NCI-H82 (cell line): ENCODE data around the gene C10orf105.

Experiments
- DNase-seq: peaks from one replicate; lab custom pipeline; 2025; lab: John Stamatoyannopoulos, UW

The C10orf105 gene

GRCh38 chr10:71716426-71716825 is 3.2 kb downstream of the C10orf105 start:
- no peak for DNase-seq

DNA sequence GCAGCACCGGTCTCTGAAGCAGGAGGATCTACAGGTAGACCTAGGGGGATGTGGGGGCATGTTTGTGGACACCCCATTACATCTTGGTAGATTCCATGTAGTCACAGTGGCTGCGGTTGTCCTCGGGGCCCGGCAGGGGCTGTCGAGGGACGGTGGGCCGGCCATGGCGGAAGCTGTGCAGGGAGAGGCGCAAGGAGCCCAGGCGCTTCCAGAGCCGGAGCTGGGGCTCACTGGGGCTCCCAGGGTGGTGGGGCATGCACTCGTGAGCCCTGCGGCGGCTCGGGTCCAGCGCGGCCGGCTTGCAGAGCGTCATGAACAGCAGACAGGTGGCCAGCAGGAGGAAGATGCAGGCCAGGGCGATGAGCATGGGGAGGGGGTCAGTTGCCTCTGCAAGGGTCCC is 3.7 kb downstream of the C10orf105 start:
- DNase-seq = no peak

DNA sequence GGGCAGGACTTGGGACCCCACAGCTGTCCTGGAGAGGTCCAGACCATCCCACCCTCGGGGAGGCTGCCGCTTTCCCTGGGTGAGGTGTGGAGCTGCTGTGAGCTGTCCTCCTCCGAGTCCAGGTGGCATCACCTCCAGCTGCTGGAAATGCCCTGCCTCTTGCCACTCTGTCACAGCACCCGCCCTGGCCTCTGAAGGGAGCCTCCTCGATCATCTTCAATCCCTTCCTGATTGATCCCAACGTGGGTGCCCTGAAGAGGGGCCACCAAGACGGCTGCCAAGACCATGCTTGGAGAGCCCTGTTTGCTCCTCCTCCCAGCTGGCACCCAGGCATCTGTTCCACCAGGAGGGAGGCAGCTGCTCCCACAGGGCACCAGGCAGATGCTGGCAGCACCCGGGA is 4.6 kb downstream of the C10orf105 start:
- DNase-seq = no peak

GRCh38 chr10:71714592-71714991 is 5.0 kb downstream of the C10orf105 start:
- DNase-seq = no peak

GRCh38 chr10:71714031-71714410 is 5.6 kb downstream of the C10orf105 start:
- DNase-seq = no peak

GRCh38 chr10:71713135-71714030 is 6.2 kb downstream of the C10orf105 start:
- no peak for DNase-seq

DNA sequence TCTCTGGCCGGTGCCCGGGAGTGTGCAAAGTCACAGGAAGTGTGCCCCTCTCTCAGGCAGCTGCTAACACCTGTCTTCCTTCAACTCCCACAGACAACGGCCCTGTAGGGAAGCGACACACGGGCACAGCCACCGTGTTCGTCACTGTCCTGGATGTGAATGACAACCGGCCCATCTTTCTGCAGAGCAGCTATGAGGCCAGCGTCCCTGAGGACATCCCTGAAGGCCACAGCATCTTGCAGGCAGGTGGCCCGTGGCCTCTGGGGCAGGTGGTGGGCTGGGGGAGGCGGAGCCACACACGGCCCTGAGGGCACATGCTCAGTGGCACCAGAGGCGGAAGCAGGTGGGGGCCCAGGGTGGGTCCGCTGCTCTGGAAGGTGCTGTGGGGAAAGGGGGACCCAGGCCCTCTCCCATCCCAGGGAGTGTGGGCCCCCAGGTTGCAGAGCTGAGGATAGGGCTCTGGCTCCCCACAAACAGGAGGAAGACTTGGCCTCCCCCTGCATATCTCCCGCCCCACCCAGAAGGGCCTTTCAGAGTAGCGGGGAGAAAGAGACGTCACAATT is 6.9 kb downstream of the C10orf105 start:
- no peak for DNase-seq

GRCh38 chr10:71712170-71712569 is 7.4 kb downstream of the C10orf105 start:
- no peak for DNase-seq

DNA sequence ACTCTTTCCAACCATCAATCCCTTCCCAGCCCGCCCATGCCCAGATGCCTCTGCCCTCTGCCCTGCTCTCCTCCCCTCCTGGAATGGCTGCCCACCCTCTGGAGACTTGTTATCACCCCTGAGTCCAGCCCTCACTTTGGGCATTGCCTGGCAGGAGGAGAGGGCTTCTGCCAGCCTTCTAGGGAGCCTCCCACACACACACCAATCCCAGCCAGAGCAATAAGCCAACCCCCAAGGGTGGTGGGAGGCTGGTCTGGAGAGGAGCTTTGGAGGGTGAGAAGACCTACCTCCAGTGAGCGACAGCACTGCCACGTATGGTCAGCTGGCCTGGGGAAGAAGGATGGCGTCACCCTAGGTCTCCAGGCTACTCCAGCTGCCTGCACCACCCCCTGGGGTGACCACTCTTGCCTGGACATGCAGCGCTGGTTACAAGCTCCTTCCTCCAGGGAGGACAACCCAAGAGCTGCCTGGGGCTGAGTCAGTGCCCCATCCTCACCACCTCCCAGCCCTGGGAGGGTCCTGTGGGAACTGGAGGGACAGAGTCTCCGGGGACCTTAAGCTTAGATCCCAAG is 8.4 kb downstream of the C10orf105 start:
- DNase-seq = no peak

- DNase-seq = no peak
These were observed 9.1 kb downstream of the C10orf105 start for GRCh38 chr10:71710519-71710918.

DNA sequence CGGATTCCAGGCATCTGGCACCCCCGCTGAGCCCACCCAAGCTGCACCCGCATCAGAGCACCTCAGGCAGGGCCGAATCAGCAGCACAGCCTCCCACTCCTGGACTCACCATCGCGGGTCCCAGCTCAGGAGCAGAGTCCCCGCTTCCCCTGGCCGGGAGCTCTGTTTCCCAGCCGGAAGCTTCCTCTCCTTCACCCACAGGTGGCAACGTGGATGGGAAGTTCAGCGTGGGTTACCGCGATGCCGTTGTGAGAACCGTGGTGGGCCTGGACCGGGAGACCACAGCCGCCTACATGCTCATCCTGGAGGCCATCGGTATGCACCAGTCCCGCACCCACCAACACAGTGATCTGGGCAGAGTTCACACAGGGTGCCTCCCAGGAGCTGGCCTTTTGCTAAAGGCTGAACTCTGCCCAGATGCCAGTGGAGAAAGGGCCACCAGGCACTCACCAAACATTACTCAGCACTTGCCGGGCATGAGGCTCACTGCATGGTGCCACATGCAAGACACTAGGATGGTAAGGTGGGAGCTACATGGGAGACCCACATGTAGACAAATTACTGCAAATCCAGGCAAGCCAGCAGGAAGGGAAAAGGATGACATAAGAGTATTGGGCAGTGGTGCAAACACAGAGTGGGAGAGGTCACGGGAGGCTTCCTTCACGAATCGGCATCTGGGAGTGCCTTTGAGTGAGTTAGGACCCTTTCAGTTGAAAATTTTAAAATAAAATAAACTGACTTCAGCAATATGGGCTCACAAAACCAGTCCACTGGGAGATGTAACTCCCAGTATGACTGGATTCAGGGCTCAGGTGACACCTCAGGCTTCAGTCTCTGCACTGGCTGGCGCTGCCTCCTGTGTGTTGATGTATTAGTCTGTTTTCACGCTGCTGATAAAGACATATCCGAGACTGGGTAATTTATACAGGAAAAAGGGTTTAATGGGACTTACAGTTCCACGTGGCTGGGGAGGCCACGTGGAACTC is 10.4 kb downstream of the C10orf105 start:
- DNase-seq = no peak

- DNase-seq = peak; percentile 78
These were observed 11.3 kb downstream of the C10orf105 start for GRCh38 chr10:71708301-71708703.

GRCh38 chr10:71707240-71707789 is 12.3 kb downstream of the C10orf105 start:
- DNase-seq = no peak

GRCh38 chr10:71706216-71707121 is 13.1 kb downstream of the C10orf105 start:
- DNase-seq = no peak

DNA sequence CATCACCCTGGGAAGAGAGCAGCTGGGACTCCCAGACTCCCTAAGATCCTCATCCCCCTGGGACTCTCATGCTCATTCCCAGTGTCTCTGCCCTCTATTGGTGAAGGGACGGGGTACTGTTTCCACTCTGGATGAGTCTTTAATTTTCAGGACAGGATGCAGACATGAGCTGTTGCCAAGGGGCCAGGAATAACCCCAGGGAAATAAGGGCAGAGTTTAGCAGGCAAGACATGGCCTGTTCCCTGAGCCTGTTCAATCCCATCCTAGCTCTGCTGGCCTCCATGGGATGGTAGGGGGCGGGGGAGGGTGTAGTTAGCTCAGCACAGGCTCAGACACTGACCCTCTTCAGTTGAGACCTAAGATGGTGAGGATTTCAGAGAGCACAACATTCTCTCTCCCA is 14.0 kb downstream of the C10orf105 start:
- peak; percentile 35 for DNase-seq

- no peak for DNase-seq
These were observed 14.8 kb downstream of the C10orf105 start for GRCh38 chr10:71704816-71705215.

- DNase-seq = no peak
These were observed 16.0 kb downstream of the C10orf105 start for GRCh38 chr10:71703577-71703976.

DNA sequence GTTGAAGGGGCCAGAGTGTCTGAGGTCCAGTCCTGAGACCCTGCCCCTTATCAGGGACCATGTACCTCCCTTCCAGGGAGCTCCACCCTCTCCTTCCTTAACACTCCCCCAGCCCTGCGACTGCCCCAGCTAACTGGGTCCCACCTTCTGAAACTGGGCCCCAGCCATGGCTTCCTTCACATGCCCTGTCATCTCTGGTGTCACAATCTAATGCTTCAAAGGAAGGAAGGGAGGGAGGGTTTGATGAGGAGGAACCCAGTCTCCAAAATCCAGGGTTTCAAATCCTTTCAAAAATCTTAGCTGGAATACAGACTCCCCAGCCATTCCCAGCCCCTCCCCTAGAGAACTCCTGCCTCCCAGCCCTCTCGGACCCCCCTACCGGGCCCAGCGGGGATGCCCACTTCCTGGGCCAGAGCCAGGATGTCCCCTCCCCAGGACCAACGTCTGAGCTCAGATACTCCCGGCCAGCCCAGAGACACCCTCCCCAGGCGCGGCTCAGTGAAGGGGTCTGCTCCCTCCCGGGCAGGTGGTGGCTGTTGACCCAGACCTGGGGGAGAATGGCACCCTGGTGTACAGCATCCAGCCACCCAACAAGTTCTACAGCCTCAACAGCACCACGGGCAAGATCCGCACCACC is 18.0 kb downstream of the C10orf105 start:
- no peak for DNase-seq

GRCh38 chr10:71700731-71701368 is 18.7 kb downstream of the C10orf105 start:
- DNase-seq = peak; percentile 63

GRCh38 chr10:71698737-71699136 is 20.8 kb downstream of the C10orf105 start:
- no peak for DNase-seq
